ENCODE measurements around the gene DHX57. TPM values are rescaled to one million over a fixed set of nuclear protein-coding genes. Genes with fewer than 3 reads are reported as not detected.

Gene DHX57
- total RNA-seq (2022; extraction: Qiagen RNA extraction; ENCODE audit: low read depth), result 19.4 to 23.9 TPM (median 20.7 TPM) in 5 replicates

GRCh38 chr2:38875576-38876367 lies at the start of gene DHX57, which contains the start of gene MORN2:
TSS of gene DHX57 (minus strand) at chr2:38875934. CDS start at chr2:38868405, 7,529 bp downstream.
TSS of gene MORN2 (plus strand) at chr2:38875976.

GRCh38 chr2:38889575-38889974 lies 13.8 kb upstream of the DHX57 start, which contains the start of gene ARHGEF33:
TSS of gene ARHGEF33 (plus strand) at chr2:38889875. CDS start at chr2:38919448, 29,573 bp downstream.

GRCh38 chr2:38750891-38751595 lies 124.7 kb downstream of the DHX57 start, which contains the start of gene SRSF7:
TSS of gene SRSF7 (minus strand) at chr2:38751361. CDS start at chr2:38751256, 105 bp downstream.

Other genes with a start within 250 kb of the DHX57 start
- 16.3 to 21.3 TPM (median 18.4 TPM) in 5 replicates for gene GALM, start 209.8 kb downstream of the DHX57 start, total RNA-seq (2022; extraction: Qiagen RNA extraction; ENCODE audit: low read depth)
- gene SRSF7, start 124.6 kb downstream of the DHX57 start, total RNA-seq (2022; extraction: Qiagen RNA extraction; ENCODE audit: low read depth), result 308 to 411 TPM (median 332 TPM) in 5 replicates
- 40.5 to 47.2 TPM (median 44.0 TPM) in 5 replicates for gene GEMIN6, start 97.7 kb downstream of the DHX57 start, total RNA-seq (2022; extraction: Qiagen RNA extraction; ENCODE audit: low read depth)
- gene MORN2, start within 50 bp of the DHX57 start, total RNA-seq (2022; extraction: Qiagen RNA extraction; ENCODE audit: low read depth), result 41.2 to 48.1 TPM (median 44.0 TPM) in 5 replicates
- 0.02 to 0.11 TPM (median 0.03 TPM) in 3 of 5 replicates, not detected in the others for gene ARHGEF33, start 13.9 kb upstream of the DHX57 start, total RNA-seq (2022; extraction: Qiagen RNA extraction; ENCODE audit: low read depth)
- gene SOS1, start 245.1 kb upstream of the DHX57 start, total RNA-seq (2022; extraction: Qiagen RNA extraction; ENCODE audit: low read depth), result 12.8 to 16.1 TPM (median 15.6 TPM) in 5 replicates